ENCODE results near the gene RGS19. TPM values are rescaled to one million over a fixed set of nuclear protein-coding genes. Genes with fewer than 3 reads are reported as not detected.

RGS19 gene, protein sequence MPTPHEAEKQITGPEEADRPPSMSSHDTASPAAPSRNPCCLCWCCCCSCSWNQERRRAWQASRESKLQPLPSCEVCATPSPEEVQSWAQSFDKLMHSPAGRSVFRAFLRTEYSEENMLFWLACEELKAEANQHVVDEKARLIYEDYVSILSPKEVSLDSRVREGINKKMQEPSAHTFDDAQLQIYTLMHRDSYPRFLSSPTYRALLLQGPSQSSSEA
- total RNA-seq (2022; extraction: Qiagen RNA extraction): 39.1 to 53.5 TPM (median 50.3 TPM) in 5 replicates

DNA sequence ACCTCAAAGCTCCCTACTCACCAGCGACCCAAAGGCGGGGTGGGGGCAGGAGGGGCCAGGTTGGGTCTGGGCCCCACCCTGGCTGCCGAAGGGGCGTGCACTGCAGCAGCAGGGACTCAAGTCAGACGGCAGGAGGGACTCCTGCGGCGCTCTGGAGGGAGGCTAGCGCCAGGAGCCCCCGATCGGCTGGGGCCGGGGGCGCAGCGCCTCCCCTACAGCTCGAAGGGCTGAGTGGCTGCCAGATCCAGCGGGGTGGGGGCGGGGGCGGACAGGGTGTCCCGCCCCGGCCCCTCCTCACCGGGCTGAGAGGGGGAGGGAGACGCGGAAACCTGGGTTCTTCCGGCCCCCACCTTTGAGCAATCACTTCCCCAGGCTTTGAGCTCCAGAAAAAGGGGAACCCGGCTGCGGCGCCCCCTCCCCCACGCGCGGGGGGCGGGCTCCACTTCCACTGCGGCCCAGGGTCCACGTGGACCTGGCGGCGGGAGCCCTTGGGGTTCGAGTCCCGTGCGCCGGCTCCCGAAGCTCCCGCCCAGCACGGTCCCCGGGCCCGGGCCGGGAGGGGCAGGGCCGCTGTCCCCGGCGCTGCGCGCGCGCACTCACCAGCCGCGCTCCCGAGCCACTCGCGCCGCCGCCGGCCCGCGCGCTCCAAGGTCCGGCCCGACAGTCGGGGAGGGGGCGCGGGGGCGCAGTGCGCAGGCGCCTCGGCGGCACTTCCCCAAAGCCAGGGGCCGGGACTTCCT, at the start of gene RGS19:
RGS19 (minus strand) TSS at position 246 of the 740 bp plus-strand sequence. CDS start 2,632 bp downstream, outside the sequence.

DNA sequence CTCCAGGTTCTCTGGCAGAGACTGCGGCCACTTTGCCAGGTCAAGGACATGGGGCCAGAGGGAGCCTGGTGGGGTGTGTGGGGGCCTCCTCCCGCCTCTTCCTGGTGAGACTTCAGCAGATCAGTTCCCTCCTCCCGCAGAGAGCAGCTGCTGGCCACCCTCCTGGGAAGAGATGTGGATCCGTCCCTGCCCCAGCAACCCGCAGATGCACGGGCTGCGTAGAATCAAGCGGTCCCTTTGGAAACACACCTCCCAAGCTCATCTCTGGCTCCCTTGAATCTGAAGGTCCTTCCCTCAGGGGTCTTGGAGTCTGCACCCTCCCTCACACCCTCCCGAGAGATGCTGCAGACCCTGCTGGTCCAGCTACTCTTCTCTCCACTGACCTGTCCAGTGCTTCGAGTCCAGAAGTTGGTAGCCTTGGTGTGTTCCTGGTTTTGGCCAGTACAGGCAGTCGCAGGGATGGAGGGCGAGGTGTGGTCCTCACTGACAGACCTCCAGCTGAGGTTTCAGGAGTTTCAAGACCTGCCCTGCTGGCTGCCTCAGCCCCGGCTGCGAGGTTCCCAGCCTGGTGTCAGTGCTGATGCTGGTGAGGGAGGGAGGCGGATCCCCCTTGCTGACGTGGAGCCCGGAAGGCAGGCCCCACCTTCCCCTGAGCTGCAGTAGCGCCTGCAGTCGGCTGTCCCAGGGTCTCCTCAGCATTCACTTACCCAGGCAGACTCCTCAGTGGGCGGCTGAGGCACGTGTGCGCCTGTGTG, 27.8 kb upstream of the RGS19 start, which contains the start of gene NPBWR2:
NPBWR2 (minus strand) TSS at position 585 of the 755 bp plus-strand sequence. CDS start 734 bp downstream, outside the sequence.

DNA sequence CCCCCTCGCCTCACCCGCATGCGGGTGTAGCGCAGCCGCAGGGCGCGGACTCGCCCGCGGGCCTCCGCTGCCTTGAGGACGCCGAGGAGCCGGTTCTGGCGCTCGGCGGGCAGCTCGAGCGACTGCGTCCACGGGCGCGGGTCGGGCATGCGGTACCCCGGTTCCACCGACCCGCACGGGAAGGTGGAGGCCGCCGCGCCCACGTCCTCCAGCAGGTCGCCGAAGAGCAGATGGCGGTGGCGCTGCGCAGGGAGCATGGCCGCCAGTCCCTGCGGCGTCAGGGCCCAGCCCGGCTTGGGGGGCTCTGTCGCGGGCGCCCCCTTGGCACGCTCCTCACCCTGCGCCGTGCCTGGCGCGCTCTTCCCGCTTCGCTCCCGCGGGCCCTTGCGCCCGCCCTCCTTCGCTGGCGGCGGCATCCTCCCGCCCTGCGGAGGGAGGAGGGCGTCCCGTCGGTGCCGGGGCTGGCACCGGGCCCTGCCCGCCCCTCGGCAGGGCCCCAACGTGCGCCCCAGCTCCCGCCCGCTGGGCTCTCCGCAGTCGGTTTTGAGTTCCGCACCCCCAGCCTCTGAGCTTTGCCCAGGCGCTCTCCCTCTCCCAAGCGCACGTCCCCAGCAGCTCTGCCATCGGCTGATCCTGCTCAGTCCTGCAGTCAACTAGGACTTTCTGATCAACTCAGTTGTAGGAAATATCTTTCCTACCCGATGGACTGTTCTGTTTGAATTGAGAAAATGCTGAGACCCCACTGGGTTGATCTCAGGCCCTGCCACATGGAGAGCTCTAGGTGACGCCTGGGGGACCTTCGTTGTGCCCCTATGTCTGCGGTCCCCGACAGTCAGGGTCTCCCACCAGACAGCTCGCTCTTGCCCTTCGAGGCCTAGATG, 4.7 kb upstream of the RGS19 start, which contains the start of gene LKAAEAR1:
LKAAEAR1 (minus strand) TSS at position 595 of the 881 bp plus-strand sequence; CDS start at position 416, 179 bp downstream.

DNA sequence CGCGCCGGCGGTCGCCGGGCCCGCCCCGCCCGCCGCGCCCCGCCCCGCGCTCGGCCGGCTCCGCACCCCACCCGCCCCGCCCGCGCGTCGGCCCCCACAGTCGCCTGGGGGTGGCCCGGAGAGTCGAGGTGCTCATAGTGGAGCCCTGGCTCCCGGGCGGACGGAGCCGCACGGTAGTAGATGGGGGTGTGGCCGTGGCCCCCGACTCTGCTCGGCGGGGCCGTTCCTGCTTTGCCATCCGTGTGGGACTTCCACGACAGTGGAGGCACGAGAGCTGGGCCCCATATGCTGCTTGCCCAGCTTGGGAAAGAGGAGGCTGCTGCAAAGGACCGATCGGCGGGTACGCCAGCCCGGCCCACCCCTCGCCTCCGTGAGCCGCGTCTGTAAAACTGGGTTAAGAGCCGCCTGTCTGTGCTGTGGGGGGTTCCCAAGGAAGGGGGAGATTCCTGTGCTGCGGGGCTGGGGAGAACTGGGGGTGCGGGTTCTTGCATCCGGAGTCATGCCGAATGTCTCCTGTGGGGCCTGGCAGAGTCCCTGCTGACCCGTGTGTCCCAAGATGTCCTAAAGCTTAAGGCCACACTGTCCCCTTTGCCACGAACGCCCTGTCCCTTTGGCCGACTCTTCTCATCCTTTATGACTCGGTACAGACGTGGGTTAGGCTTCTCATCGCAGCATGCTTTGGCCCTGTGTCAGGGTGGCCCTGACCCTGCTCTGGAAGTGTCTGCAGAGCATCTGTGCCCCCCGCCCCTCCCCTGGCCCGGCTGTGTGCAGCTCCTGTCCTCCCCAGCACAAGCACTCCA, 895 bp upstream of the RGS19 start, which contains the start of gene OPRL1:
OPRL1 (plus strand) TSS at position 70 of the 800 bp plus-strand sequence. CDS start 12,639 bp downstream, outside the sequence.

DNA sequence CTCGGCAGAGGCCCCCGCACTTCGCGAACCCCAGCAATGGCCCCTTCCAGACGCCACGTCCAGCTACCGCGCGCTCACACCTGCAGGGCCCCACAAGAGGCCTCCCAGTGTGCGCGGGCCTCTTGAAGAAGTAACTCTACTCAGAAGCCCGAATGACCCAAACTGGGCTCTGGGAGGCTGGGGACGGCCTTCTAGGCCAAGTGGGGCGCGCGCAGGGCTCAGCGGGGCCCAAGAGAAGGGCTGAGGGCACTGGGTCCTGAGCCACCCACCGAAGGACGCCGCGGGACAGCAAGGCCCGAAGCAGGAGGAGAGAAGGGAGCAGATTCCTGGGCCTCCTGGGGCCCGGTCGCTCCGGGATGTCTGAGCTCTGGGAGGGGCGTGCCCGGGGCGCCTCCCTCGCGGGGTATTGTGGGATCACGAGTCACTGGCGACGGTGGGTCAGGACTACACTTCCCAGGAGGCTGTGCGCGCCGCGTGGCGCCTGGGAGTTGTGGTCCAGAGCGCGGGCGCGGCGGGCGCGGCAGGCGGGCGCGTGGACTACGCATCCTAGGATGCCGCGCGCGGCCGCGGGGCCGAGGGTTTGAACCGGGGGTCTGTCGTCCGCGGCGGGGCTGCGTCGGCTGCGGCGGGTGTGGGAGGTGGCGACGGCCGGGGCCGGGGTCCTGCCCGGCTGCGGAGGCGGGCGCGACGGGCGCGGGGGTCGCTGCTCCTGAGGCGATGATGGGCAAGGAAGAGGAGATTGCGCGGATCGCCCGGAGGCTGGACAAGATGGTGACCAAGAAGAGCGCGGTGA, 16.5 kb downstream of the RGS19 start, which contains the start of gene TCEA2:
TCEA2 (plus strand) TSS at position 603 of the 793 bp plus-strand sequence; CDS start at position 718, 115 bp downstream.

DNA sequence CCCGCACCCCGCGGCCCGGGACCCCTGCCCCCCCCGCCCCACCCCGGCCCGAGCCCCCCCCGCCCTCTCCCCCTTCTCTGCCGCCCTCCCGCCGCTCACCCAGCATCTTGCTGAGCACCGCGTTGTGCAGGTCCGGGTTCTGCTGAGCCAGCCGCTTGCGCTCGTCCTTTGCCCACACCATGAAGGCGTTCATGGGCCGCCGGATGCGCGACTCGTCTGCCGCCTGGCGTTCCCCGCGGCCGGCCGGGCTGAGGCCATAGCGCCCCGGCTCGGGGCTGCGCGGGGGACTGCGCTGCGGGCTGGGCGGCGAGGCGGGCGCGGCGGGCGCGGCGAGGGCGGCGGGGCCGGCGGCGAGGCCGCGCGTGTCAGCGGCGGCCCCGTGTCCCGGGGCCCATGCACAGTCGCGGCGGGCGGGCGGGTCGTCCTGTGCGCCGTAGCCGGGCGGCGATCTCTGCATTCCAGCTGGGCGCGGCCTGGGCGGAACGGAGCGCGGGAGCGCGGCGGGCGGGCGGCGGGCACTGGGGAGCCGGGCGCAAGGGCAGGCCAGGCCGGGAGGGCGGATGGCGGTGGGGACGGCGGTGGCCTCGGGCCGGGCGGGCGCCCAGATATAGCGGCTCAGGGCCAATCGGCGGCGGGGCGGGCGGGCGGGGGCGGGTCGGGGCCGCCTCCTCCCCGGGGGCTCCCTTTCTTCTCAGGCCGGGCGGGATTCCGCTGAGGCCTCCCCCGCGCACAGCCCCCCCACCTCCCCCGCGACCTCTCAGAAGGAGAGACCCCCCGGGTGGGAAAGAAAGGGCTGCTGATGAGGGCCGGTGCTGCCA, 30.0 kb downstream of the RGS19 start, which contains the start of gene SOX18:
SOX18 (minus strand) TSS at position 580 of the 818 bp plus-strand sequence; CDS start at position 457, 123 bp downstream.

DNA sequence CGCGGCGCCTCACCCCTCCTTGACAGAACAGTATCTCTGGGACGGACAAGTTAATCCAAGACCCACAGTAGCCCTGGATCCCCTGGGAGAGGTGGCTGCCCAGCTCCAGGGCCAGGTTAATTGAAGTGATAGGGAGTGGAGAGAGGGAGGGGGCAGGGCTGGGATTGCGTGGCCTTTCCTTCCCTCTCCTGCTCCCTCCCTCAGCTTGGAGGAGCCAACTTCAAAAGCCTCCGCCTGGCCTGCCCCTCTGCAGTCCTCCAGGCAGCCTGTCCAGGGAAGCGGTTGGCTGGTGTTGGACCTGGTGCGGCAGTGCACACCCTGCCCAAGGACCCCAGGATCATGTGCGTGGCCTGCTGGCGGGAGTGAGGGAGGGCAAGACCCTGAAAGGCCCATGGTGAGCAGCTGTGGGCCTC, 43.4 kb downstream of the RGS19 start, which contains the start of gene C20orf204:
C20orf204 (plus strand) TSS at position 250 of the 413 bp plus-strand sequence; CDS start at position 392, 142 bp downstream.

Other genes starting within 250 kb of the RGS19 start
- 0.73 to 0.85 TPM (median 0.76 TPM) in 5 replicates for gene ZBTB46, start 248.3 kb downstream of the RGS19 start, total RNA-seq (2022; extraction: Qiagen RNA extraction)
- not detected in 5 replicates for gene ABHD16B, start 218.0 kb downstream of the RGS19 start, total RNA-seq (2022; extraction: Qiagen RNA extraction)
- 131 to 135 TPM (median 134 TPM) in 5 replicates for gene TPD52L2, start 214.2 kb downstream of the RGS19 start, total RNA-seq (2022; extraction: Qiagen RNA extraction)
- 25.9 to 29.2 TPM (median 28.0 TPM) in 5 replicates for gene DNAJC5, start 184.4 kb downstream of the RGS19 start, total RNA-seq (2022; extraction: Qiagen RNA extraction)
- gene UCKL1, start 123.1 kb downstream of the RGS19 start, total RNA-seq (2022; extraction: Qiagen RNA extraction): 26.1 to 36.0 TPM (median 31.2 TPM) in 5 replicates
- gene ZNF512B, start 109.6 kb downstream of the RGS19 start, total RNA-seq (2022; extraction: Qiagen RNA extraction): 10.2 to 13.7 TPM (median 11.8 TPM) in 5 replicates
- 0.05 TPM in 1 of 5 replicates, not detected in the others for gene SAMD10, start 99.9 kb downstream of the RGS19 start, total RNA-seq (2022; extraction: Qiagen RNA extraction)
- gene PRPF6, start 98.4 kb downstream of the RGS19 start, total RNA-seq (2022; extraction: Qiagen RNA extraction): 52.7 to 54.9 TPM (median 54.7 TPM) in 5 replicates
- 0.10 to 0.56 TPM (median 0.41 TPM) in 5 replicates for gene C20orf204, start 43.3 kb downstream of the RGS19 start, total RNA-seq (2022; extraction: Qiagen RNA extraction)
- gene SOX18, start 29.9 kb downstream of the RGS19 start, total RNA-seq (2022; extraction: Qiagen RNA extraction): 1.6 to 2.9 TPM (median 2.6 TPM) in 5 replicates
- gene TCEA2, start 16.3 kb downstream of the RGS19 start, total RNA-seq (2022; extraction: Qiagen RNA extraction): 30.0 to 51.1 TPM (median 47.8 TPM) in 5 replicates
- 1.3 to 2.3 TPM (median 1.7 TPM) in 5 replicates for gene OPRL1, start 564 bp upstream of the RGS19 start, total RNA-seq (2022; extraction: Qiagen RNA extraction)
- gene LKAAEAR1, start 4.9 kb upstream of the RGS19 start, total RNA-seq (2022; extraction: Qiagen RNA extraction): 0.65 to 3.1 TPM (median 2.4 TPM) in 5 replicates
- gene NPBWR2, start 28.0 kb upstream of the RGS19 start, total RNA-seq (2022; extraction: Qiagen RNA extraction): not detected in 5 replicates
- 0.11 to 0.75 TPM (median 0.22 TPM) in 5 replicates for gene MYT1, start 84.9 kb upstream of the RGS19 start, total RNA-seq (2022; extraction: Qiagen RNA extraction)
- gene PCMTD2, start 176.2 kb upstream of the RGS19 start, total RNA-seq (2022; extraction: Qiagen RNA extraction): 8.6 to 13.0 TPM (median 11.1 TPM) in 5 replicates

All from A549 treated with AZD2906 at 1 μM for 4 hours (cell line).